ENCODE data around the gene PAK4. TPM values are rescaled to one million over a fixed set of nuclear protein-coding genes. Genes with fewer than 3 reads are reported as not detected.

PAK4 gene
- total RNA-seq, 3 donors from 2014 or later (not counting 1 experiment from before 2014, with no cell fraction given), result 6.7 to 13.4 (median 11.8) TPM

DNA sequence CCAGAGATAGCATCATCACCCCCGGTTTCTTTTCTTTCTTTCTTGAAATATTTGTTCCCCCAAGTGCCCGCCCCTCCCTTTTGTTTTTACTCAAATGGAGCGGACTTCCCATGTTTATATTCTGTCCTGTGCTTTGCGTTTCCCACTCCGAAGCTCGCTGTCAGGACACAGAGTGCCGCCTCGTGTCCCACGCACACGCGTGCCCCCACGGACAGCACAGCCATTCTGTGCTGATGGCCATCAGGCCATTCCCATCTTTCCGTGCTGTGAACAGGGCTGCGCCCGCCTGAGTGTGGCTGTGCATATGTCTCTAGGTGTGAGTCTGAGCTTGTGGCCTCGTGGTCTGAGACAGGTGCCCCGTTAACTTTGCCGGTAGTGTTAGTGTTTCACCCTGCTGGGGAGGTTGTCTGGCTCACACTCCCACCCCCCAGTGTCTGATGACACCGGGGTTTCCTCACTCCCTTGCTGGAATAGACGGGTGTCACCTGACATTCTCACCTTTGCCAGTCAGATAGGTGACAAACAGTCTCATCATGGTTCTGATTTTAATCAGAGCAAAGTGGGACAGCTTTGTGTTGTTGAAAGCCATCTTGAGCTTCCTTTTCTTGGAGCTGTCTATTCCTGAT lies 6.9 kb downstream of the PAK4 start:
- peaks cover 25 to 48% of the 10 kb centered on the region in 2 donors for H3K4me1 Mint-ChIP-seq
- no peak overlapping the region for H3K4me3 ChIP-seq (ENCODE audit: low read length)
- intact Hi-C loops (cut with micrococcal nuclease), result no loop called here
- no peaks in the 10 kb centered on the region for H3K9me3 Mint-ChIP-seq
- H3K27me3 ChIP-seq (ENCODE audit: control insufficient read depth, insufficient read depth, low read length), result no peaks in the 10 kb centered on the region
- no peak overlapping the region for H3K4me3 Mint-ChIP-seq
- DNase-seq, result no peak
- TF ChIP-seq, protein P1, sequence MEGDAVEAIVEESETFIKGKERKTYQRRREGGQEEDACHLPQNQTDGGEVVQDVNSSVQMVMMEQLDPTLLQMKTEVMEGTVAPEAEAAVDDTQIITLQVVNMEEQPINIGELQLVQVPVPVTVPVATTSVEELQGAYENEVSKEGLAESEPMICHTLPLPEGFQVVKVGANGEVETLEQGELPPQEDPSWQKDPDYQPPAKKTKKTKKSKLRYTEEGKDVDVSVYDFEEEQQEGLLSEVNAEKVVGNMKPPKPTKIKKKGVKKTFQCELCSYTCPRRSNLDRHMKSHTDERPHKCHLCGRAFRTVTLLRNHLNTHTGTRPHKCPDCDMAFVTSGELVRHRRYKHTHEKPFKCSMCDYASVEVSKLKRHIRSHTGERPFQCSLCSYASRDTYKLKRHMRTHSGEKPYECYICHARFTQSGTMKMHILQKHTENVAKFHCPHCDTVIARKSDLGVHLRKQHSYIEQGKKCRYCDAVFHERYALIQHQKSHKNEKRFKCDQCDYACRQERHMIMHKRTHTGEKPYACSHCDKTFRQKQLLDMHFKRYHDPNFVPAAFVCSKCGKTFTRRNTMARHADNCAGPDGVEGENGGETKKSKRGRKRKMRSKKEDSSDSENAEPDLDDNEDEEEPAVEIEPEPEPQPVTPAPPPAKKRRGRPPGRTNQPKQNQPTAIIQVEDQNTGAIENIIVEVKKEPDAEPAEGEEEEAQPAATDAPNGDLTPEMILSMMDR (IDR thresholded peaks at IDR 0.05), result no peak
- H3K27me3 Mint-ChIP-seq (ENCODE audit: low read depth in 2 of 2), result no peaks in the 10 kb centered on the region
- H3K36me3 ChIP-seq (ENCODE audit: control insufficient read depth, insufficient read depth, low read length), result no peaks in the 10 kb centered on the region
- no peaks in the 10 kb centered on the region for H3K36me3 Mint-ChIP-seq
- H3K27ac Mint-ChIP-seq, result peak overlapping the region in 1 of 2 donors; percentile 70
- WGBS (ENCODE audit: insufficient coverage), result 72% methylated on average over 20 of the region's 20 CpGs
- peak in 2 of 3 donors; percentile 53 to 57 for ATAC-seq
- H3K9me3 ChIP-seq (ENCODE audit: control insufficient read depth, insufficient read depth, low read length), result no peaks in the 10 kb centered on the region
- H3K27ac ChIP-seq (ENCODE audit: low read length), result no peak overlapping the region
- H3K4me1 ChIP-seq (ENCODE audit: control insufficient read depth, insufficient read depth, low read length), result peaks cover 2% of the 10 kb centered on the region

- Histone ChIP-seq H3K27ac (ENCODE audit: low read length) (no peak overlapping the region), H3K4me1 (ENCODE audit: control insufficient read depth, insufficient read depth, low read length) (peaks cover 2% of the 10 kb centered on the region), H3K9me3 (ENCODE audit: control insufficient read depth, insufficient read depth, low read length) (no peaks in the 10 kb centered on the region), H3K4me3 (ENCODE audit: low read length) (no peak overlapping the region), H3K27me3 (ENCODE audit: control insufficient read depth, insufficient read depth, low read length) (no peaks in the 10 kb centered on the region), H3K36me3 (ENCODE audit: control insufficient read depth, insufficient read depth, low read length) (no peaks in the 10 kb centered on the region)
- no peaks in the 10 kb centered on the region for H3K36me3 Mint-ChIP-seq
- DNase-seq, result no peak
- no peaks in the 10 kb centered on the region for H3K27me3 Mint-ChIP-seq (ENCODE audit: low read depth in 2 of 2)
- 62% methylated on average over 22 of the region's 23 CpGs for WGBS (ENCODE audit: insufficient coverage)
- ATAC-seq, result no peak
- intact Hi-C loops (cut with micrococcal nuclease), result no loop called here
- H3K4me1 Mint-ChIP-seq, result peaks cover 25 to 47% of the 10 kb centered on the region in 2 donors
- TF ChIP-seq, protein P1 (IDR thresholded peaks at IDR 0.05), result no peak
- H3K9me3 Mint-ChIP-seq, result no peaks in the 10 kb centered on the region
- H3K27ac Mint-ChIP-seq, result peak overlapping the region in 1 of 2 donors; percentile 15
- no peak overlapping the region for H3K4me3 Mint-ChIP-seq
Observed at GRCh38 chr19:39133431-39134270, 8.1 kb downstream of the PAK4 start.

GRCh38 chr19:39135701-39136100 lies 10.1 kb downstream of the PAK4 start:
- Histone ChIP-seq H3K9me3 (ENCODE audit: control insufficient read depth, insufficient read depth, low read length) (no peaks in the 10 kb centered on the region), H3K27ac (ENCODE audit: low read length) (no peak overlapping the region), H3K27me3 (ENCODE audit: control insufficient read depth, insufficient read depth, low read length) (no peaks in the 10 kb centered on the region), H3K36me3 (ENCODE audit: control insufficient read depth, insufficient read depth, low read length) (no peaks in the 10 kb centered on the region), H3K4me1 (ENCODE audit: control insufficient read depth, insufficient read depth, low read length) (no peaks in the 10 kb centered on the region), H3K4me3 (ENCODE audit: low read length) (no peak overlapping the region)
- TF ChIP-seq, protein P1 (IDR thresholded peaks at IDR 0.05), result no peak
- DNase-seq (no peak), ATAC-seq (no peak)
- intact Hi-C loops (cut with micrococcal nuclease), result no loop called here
- Mint-ChIP-seq H3K4me1 (peaks cover 25 to 44% of the 10 kb centered on the region in 2 donors), H3K36me3 (no peaks in the 10 kb centered on the region), H3K4me3 (no peak overlapping the region), H3K27ac (peak overlapping the region in 1 of 2 donors; percentile 69), H3K9me3 (no peaks in the 10 kb centered on the region), H3K27me3 (ENCODE audit: low read depth in 2 of 2) (no peaks in the 10 kb centered on the region)
- WGBS (ENCODE audit: insufficient coverage), result 93% methylated on average over 13 of the region's 13 CpGs
